DOHH2 (cell line): ENCODE measurements around the gene ESPL1.

ENCODE experiments used
- H3F3A ChIP-seq: fragments of 200-600 bp; sonication (generic), shearing (Covaris generic); 2 replicates; pipeline ENCODE4 v1.6.0; 2016; ENCODE audit warnings: antibody characterized with exemption, mild to moderate bottlenecking; ENCODE audit not compliant: control insufficient read depth, insufficient read depth
- H3K27ac ChIP-seq: fragments of 200-600 bp; sonication (generic); 2 replicates; pipeline ENCODE4 v1.5.1; 2014; ENCODE audit warnings: low read depth, mild to moderate bottlenecking, low read length, moderate library complexity
- H3K27me3 ChIP-seq: fragments of 200-600 bp; sonication (generic); 2 replicates; pipeline ENCODE4 v1.6.1; 2014; ENCODE audit warnings: mild to moderate bottlenecking, low read length, mixed read lengths; ENCODE audit not compliant: control insufficient read depth
- H3K36me3 ChIP-seq: fragments of 200-600 bp; sonication (generic); 2 replicates; pipeline ENCODE4 v1.6.1; 2014; ENCODE audit warnings: mild to moderate bottlenecking, low read length, moderate library complexity, mixed read lengths; ENCODE audit not compliant: control insufficient read depth
- H3K4me1 ChIP-seq: fragments of 200-600 bp; sonication (generic); 2 replicates; pipeline ENCODE4 v1.6.1; 2014; ENCODE audit warnings: mild to moderate bottlenecking, low read length, mixed read lengths; ENCODE audit not compliant: control insufficient read depth
- H3K4me2 ChIP-seq: fragments of 200-600 bp; sonication (generic); 2 replicates; pipeline ENCODE4 v1.6.0; 2014; ENCODE audit warnings: mild to moderate bottlenecking, low read length, moderate library complexity
- H3K4me3 ChIP-seq: fragments of 200-600 bp; sonication (generic); 2 replicates; pipeline ENCODE4 v1.5.1; 2014; ENCODE audit warnings: mild to moderate bottlenecking, low read length, mixed read lengths
- H3K79me2 ChIP-seq: fragments of 200-600 bp; sonication (generic); 2 replicates; pipeline ENCODE4 v1.6.1; 2014; ENCODE audit warnings: mild to moderate bottlenecking, low read length, mixed read lengths; ENCODE audit not compliant: control insufficient read depth
- H3K9me2 ChIP-seq: fragments of 200-600 bp; sonication (generic); replicated peaks from 2 replicates; pipeline ENCODE4 v1.6.1; 2014; ENCODE audit warnings: mild to moderate bottlenecking, low read length, mixed read lengths; ENCODE audit not compliant: control insufficient read depth
- H3K9me3 ChIP-seq: fragments of 200-600 bp; sonication (generic); 2 replicates; pipeline ENCODE4 v1.6.1; 2014; ENCODE audit warnings: antibody characterized with exemption, low read length, mixed read lengths; ENCODE audit not compliant: control insufficient read depth, insufficient read depth
- H4K20me1 ChIP-seq: fragments of 200-600 bp; sonication (generic); 2 replicates; pipeline ENCODE4 v1.6.0; 2014; ENCODE audit warnings: low read depth, mild to moderate bottlenecking, antibody characterized with exemption, low read length, moderate library complexity; ENCODE audit not compliant: control insufficient read depth, insufficient read depth
- CTCF ChIP-seq: fragments of 200-600 bp; sonication (generic); IDR thresholded peaks from one replicate; pipeline ENCODE4 v1.5.1; 2014; ENCODE audit warnings: antibody characterized with exemption, mild to moderate bottlenecking, low read depth, low read length; ENCODE audit not compliant: poor library complexity, severe bottlenecking
- EZH2phosphoT487 ChIP-seq: fragments of 200-600 bp; sonication (generic); IDR thresholded peaks from 2 replicates; pipeline ENCODE4 v1.6.1; 2017; ENCODE audit warnings: borderline replicate concordance, mild to moderate bottlenecking, antibody characterized with exemption, low read length, moderate library complexity, mixed read lengths

The ESPL1 gene

GRCh38 chr12:53274445-53274844 lies 6.3 kb downstream of the ESPL1 start:
- H3K79me2 ChIP-seq: peaks cover 33% of the 10 kb centered on the region
- H3K4me1 ChIP-seq: peaks cover 14% of the 10 kb centered on the region
- no peaks in the 10 kb centered on the region for H3K9me3 ChIP-seq
- no peak overlapping the region for H3K4me2 ChIP-seq
- H3K27ac ChIP-seq: no peak overlapping the region
- no peaks in the 10 kb centered on the region for H3K9me2 ChIP-seq
- TF ChIP-seq CTCF (no peak), EZH2phosphoT487 (no peak)
- no peak overlapping the region for H3K4me3 ChIP-seq
- H3K36me3 ChIP-seq: peaks cover 89% of the 10 kb centered on the region
- H4K20me1 ChIP-seq: 0 out of 2 replicates have a peak, but pooled peaks cover 8% of the 10 kb centered on the region
- H3F3A ChIP-seq: no peaks in the 10 kb centered on the region
- H3K27me3 ChIP-seq: no peaks in the 10 kb centered on the region

GRCh38 chr12:53276511-53276910 lies 8.4 kb downstream of the ESPL1 start:
- Histone ChIP-seq H3F3A (no peaks in the 10 kb centered on the region), H3K4me3 (no peak overlapping the region), H3K27me3 (no peaks in the 10 kb centered on the region), H3K9me2 (no peaks in the 10 kb centered on the region), H3K4me2 (no peak overlapping the region), H3K79me2 (peaks cover 13% of the 10 kb centered on the region), H4K20me1 (no peaks in the 10 kb centered on the region), H3K9me3 (no peaks in the 10 kb centered on the region), H3K36me3 (peaks cover 89% of the 10 kb centered on the region), H3K4me1 (no peaks in the 10 kb centered on the region), H3K27ac (no peak overlapping the region)
- TF ChIP-seq EZH2phosphoT487: no peak

- Histone ChIP-seq H4K20me1 (no peaks in the 10 kb centered on the region), H3K4me2 (no peak overlapping the region), H3K4me3 (no peak overlapping the region), H3K27me3 (no peaks in the 10 kb centered on the region), H3K36me3 (peaks cover 91% of the 10 kb centered on the region), H3K27ac (no peak overlapping the region), H3K4me1 (no peaks in the 10 kb centered on the region), H3K9me3 (no peaks in the 10 kb centered on the region), H3K79me2 (peaks cover 3% of the 10 kb centered on the region; the same call in 1 of the 2 replicates), H3K9me2 (no peaks in the 10 kb centered on the region), H3F3A (no peaks in the 10 kb centered on the region)
- TF ChIP-seq CTCF: no peak
- no peak for TF ChIP-seq EZH2phosphoT487
Observed at GRCh38 chr12:53277981-53278380, 9.9 kb downstream of the ESPL1 start.

GRCh38 chr12:53279283-53279869 lies 11.3 kb downstream of the ESPL1 start:
- Histone ChIP-seq H3K27me3 (no peaks in the 10 kb centered on the region), H3F3A (no peaks in the 10 kb centered on the region), H3K36me3 (peaks cover 95% of the 10 kb centered on the region), H3K4me3 (no peak overlapping the region), H3K79me2 (peaks cover 1% of the 10 kb centered on the region; the same call in 1 of the 2 replicates), H4K20me1 (no peaks in the 10 kb centered on the region), H3K4me2 (no peak overlapping the region), H3K4me1 (no peaks in the 10 kb centered on the region), H3K9me2 (no peaks in the 10 kb centered on the region), H3K27ac (no peak overlapping the region), H3K9me3 (no peaks in the 10 kb centered on the region)
- TF ChIP-seq CTCF (no peak), EZH2phosphoT487 (no peak)
